DND-41 (cell line): Measurements from ENCODE around the gene NAA15.

ENCODE experiments used
- ATAC-seq: fragments of 200-7000 bp; cut with Tn5 transposase; 3 replicates; pipeline ENCODE4 v1.9.1; 2021; ENCODE audit warnings: low read depth; ENCODE audit not compliant: insufficient read depth
- DNase-seq: peaks from one replicate; pipeline ENCODE4 v3.0.0-alpha.2; 2020
- H2AFZ ChIP-seq: 2 replicates; pipeline ENCODE4 v1.6.0; 2012; ENCODE audit warnings: low read depth, low read length
- H3K27ac ChIP-seq: 2 replicates; pipeline ENCODE4 v1.5.1; 2012; ENCODE audit warnings: low read length, inconsistent platforms
- H3K27me3 ChIP-seq: fragments of 200-600 bp; sonication (generic); 2 replicates; pipeline ENCODE4 v1.6.0; 2012; ENCODE audit warnings: low read length, mild to moderate bottlenecking, inconsistent platforms; ENCODE audit not compliant: insufficient read depth, poor library complexity
- H3K36me3 ChIP-seq: 2 replicates; pipeline ENCODE4 v1.5.1; 2012; ENCODE audit warnings: low read length, inconsistent platforms; ENCODE audit not compliant: insufficient read depth
- H3K4me1 ChIP-seq: 2 replicates; pipeline ENCODE4 v1.5.1; 2012; ENCODE audit warnings: mild to moderate bottlenecking, low read length; ENCODE audit not compliant: insufficient read depth
- H3K4me2 ChIP-seq: 2 replicates; pipeline ENCODE4 v1.6.0; 2012; ENCODE audit warnings: mild to moderate bottlenecking, moderate library complexity, low read length, inconsistent platforms; ENCODE audit not compliant: insufficient read depth
- H3K4me3 ChIP-seq, 2 experiments: fragments of 200-600 bp in 1 of 2; shearing (Covaris generic) in 1 of 2; 2 replicates each; pipeline ENCODE4 v1.5.1; 2012 to 2016; ENCODE audit warnings: inconsistent platforms in 2 of 2, low read length in 2 of 2, mild to moderate bottlenecking in 2 of 2, low read depth in 1 of 2, moderate library complexity in 1 of 2
- H3K79me2 ChIP-seq: 2 replicates; pipeline ENCODE4 v1.6.0; 2012; ENCODE audit warnings: low read length, inconsistent platforms; ENCODE audit not compliant: insufficient read depth
- H3K9ac ChIP-seq: 2 replicates; pipeline ENCODE4 v1.6.0; 2012; ENCODE audit warnings: low read depth, mild to moderate bottlenecking, inconsistent platforms, low read length, moderate library complexity
- H3K9me3 ChIP-seq: 2 replicates; pipeline ENCODE4 v1.5.1; 2012; ENCODE audit warnings: low read length, moderate library complexity, mild to moderate bottlenecking, inconsistent platforms; ENCODE audit not compliant: insufficient read depth, severe bottlenecking
- H4K20me1 ChIP-seq: 2 replicates; pipeline ENCODE4 v1.6.0; 2012; ENCODE audit warnings: low read length; ENCODE audit not compliant: insufficient read depth
- EZH2 ChIP-seq: IDR thresholded peaks from 3 replicates; pipeline ENCODE4 v1.6.1; 2012; ENCODE audit warnings: borderline replicate concordance, low read depth, mild to moderate bottlenecking, moderate library complexity, low read length, inconsistent platforms; ENCODE audit not compliant: severe bottlenecking
- TF ChIP-seq, protein P1 (sequence below): IDR thresholded peaks from 2 replicates; pipeline ENCODE4 v1.5.1; 2012; ENCODE audit warnings: borderline replicate concordance, low read length, moderate library complexity, mild to moderate bottlenecking; ENCODE audit not compliant: poor library complexity, severe bottlenecking; ENCODE audit errors: extremely low read depth

NAA15 gene

DNA sequence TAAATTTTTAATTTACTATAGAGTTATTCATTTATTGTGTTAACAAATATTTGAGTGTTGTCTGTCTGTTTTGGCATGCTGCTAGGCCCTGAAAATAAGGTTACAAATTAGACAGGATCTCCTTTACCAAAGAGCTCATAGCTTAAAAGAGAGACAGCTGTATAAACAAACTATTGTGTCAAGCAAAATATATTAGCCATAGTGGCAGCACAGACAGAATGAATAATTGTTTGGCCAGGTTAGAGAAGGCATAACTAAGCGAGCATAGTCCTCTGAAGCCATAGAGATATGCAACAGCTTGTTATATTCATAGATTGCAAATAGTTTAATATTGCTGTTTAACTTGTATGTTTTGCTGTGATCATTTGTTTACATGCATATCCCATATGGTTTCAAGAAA lies 67.7 kb downstream of the NAA15 start:
- no peaks in the 10 kb centered on the region for H4K20me1 ChIP-seq
- DNase-seq: no peak
- TF ChIP-seq EZH2: no peak
- H3K4me2 ChIP-seq: no peak overlapping the region
- H3K4me1 ChIP-seq: no peaks in the 10 kb centered on the region
- peaks cover 11% of the 10 kb centered on the region; the same call in 1 of the 2 replicates for H3K79me2 ChIP-seq
- H3K9me3 ChIP-seq: no peaks in the 10 kb centered on the region
- no peak overlapping the region for H3K9ac ChIP-seq
- no peak overlapping the region for H3K27ac ChIP-seq
- no peaks in the 10 kb centered on the region for H3K27me3 ChIP-seq
- H3K4me3 ChIP-seq: no peak overlapping the region
- peaks cover 92% of the 10 kb centered on the region for H3K36me3 ChIP-seq
- no peak overlapping the region for H2AFZ ChIP-seq
- no peak for ATAC-seq

- no peak overlapping the region for H3K9ac ChIP-seq
- no peaks in the 10 kb centered on the region for H3K79me2 ChIP-seq
- no peaks in the 10 kb centered on the region for H3K9me3 ChIP-seq
- H3K4me1 ChIP-seq: no peaks in the 10 kb centered on the region
- H3K27ac ChIP-seq: no peak overlapping the region
- H3K4me3 ChIP-seq: no peak overlapping the region
- peaks cover 93% of the 10 kb centered on the region for H3K36me3 ChIP-seq
- TF ChIP-seq EZH2: no peak
- TF ChIP-seq, protein P1, sequence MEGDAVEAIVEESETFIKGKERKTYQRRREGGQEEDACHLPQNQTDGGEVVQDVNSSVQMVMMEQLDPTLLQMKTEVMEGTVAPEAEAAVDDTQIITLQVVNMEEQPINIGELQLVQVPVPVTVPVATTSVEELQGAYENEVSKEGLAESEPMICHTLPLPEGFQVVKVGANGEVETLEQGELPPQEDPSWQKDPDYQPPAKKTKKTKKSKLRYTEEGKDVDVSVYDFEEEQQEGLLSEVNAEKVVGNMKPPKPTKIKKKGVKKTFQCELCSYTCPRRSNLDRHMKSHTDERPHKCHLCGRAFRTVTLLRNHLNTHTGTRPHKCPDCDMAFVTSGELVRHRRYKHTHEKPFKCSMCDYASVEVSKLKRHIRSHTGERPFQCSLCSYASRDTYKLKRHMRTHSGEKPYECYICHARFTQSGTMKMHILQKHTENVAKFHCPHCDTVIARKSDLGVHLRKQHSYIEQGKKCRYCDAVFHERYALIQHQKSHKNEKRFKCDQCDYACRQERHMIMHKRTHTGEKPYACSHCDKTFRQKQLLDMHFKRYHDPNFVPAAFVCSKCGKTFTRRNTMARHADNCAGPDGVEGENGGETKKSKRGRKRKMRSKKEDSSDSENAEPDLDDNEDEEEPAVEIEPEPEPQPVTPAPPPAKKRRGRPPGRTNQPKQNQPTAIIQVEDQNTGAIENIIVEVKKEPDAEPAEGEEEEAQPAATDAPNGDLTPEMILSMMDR: no peak
- no peak overlapping the region for H3K4me2 ChIP-seq
- H3K27me3 ChIP-seq: no peaks in the 10 kb centered on the region
- H2AFZ ChIP-seq: no peak overlapping the region
- ATAC-seq (no peak), DNase-seq (no peak)
- no peaks in the 10 kb centered on the region; the same call in 1 of the 2 replicates for H4K20me1 ChIP-seq
These were observed 72.9 kb downstream of the NAA15 start for GRCh38 chr4:139374251-139374650.

DNA sequence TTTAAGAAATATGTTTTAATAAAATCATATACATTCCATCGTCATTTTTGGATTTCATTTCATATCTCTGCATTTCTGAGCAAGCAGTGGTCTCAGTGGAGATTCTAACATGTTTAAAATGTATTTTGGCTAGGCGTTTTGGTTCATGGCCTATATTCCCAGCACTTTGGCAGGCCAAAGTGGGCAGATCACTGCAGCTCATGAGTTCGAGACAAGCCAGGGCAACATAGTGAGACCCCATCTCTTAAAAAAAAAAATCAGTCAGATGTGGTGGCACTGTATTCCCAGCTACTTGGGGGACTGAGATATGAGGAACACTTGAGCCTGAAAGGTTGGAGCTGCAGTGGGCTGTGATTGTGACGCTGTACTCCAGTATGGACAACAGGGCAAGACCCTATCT lies 85.1 kb downstream of the NAA15 start:
- Histone ChIP-seq H3K9ac (no peak overlapping the region), H3K9me3 (no peaks in the 10 kb centered on the region), H3K79me2 (no peaks in the 10 kb centered on the region), H3K36me3 (peaks cover 86% of the 10 kb centered on the region), H3K27ac (no peak overlapping the region), H4K20me1 (no peaks in the 10 kb centered on the region), H3K4me2 (no peak overlapping the region), H3K4me1 (no peaks in the 10 kb centered on the region), H3K4me3 (no peak overlapping the region), H2AFZ (no peak overlapping the region), H3K27me3 (no peaks in the 10 kb centered on the region)
- ATAC-seq (no peak), DNase-seq (no peak)
- no peak for TF ChIP-seq EZH2
- TF ChIP-seq, protein P1: no peak

DNA sequence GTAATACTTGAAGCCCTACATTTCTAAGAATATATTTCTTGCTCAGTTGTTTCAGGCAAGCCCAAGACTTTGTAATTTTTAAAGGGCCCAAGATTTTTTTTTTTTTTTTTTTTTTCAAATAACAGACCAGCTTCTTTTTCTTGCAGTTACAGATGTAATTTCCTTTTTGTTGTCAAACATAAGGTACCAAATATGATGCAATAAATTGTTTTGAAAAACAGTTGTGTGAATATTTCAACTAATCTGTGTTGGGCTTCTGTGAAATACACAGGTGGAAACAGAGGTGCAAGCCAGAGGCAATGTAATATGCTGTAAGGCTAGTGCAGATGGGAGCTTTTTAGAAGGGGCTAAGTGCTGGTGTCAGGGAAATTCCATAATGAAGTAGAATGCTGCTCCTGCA lies 87.8 kb downstream of the NAA15 start:
- H4K20me1 ChIP-seq: no peaks in the 10 kb centered on the region
- no peak overlapping the region for H3K27ac ChIP-seq
- H3K79me2 ChIP-seq: no peaks in the 10 kb centered on the region
- H3K4me3 ChIP-seq: no peak overlapping the region
- no peak overlapping the region for H3K4me2 ChIP-seq
- TF ChIP-seq EZH2: no peak
- TF ChIP-seq, protein P1: no peak
- H3K4me1 ChIP-seq: no peaks in the 10 kb centered on the region
- H3K36me3 ChIP-seq: peaks cover 91% of the 10 kb centered on the region
- H3K9me3 ChIP-seq: no peaks in the 10 kb centered on the region
- ATAC-seq: no peak
- H3K27me3 ChIP-seq: no peaks in the 10 kb centered on the region
- DNase-seq: no peak
- H3K9ac ChIP-seq: no peak overlapping the region
- H2AFZ ChIP-seq: no peak overlapping the region
